CD4-positive, alpha-beta T cell treated with Interferon gamma for 1 hour (primary cell): ENCODE data around the gene DHRS12.

ENCODE experiments used
- DNase-seq: peaks from one replicate; pipeline ENCODE4 v3.0.0-alpha.2; 2020

The DHRS12 gene

GRCh38 chr13:51778392-51778791, 25.6 kb downstream of the DHRS12 start:
- no peak for DNase-seq

- DNase-seq: no peak
These were observed 26.0 kb downstream of the DHRS12 start for GRCh38 chr13:51777921-51778320.

GRCh38 chr13:51776179-51776578, 27.8 kb downstream of the DHRS12 start:
- no peak for DNase-seq

- no peak for DNase-seq
These were observed 30.4 kb downstream of the DHRS12 start for GRCh38 chr13:51773515-51773914.

GRCh38 chr13:51772781-51773180, 31.2 kb downstream of the DHRS12 start:
- DNase-seq: no peak

GRCh38 chr13:51772105-51772455, 31.9 kb downstream of the DHRS12 start:
- DNase-seq: no peak

- DNase-seq: no peak
These were observed 32.4 kb downstream of the DHRS12 start for GRCh38 chr13:51771418-51772104.

- DNase-seq: no peak
These were observed 33.1 kb downstream of the DHRS12 start for GRCh38 chr13:51770681-51771417.

GRCh38 chr13:51770160-51770559, 33.8 kb downstream of the DHRS12 start:
- DNase-seq: no peak

GRCh38 chr13:51769455-51770127, 34.4 kb downstream of the DHRS12 start:
- DNase-seq: no peak

GRCh38 chr13:51768976-51769375, 35.0 kb downstream of the DHRS12 start:
- DNase-seq: no peak

- DNase-seq: no peak
These were observed 35.5 kb downstream of the DHRS12 start for GRCh38 chr13:51768378-51768921.

- DNase-seq: no peak
These were observed 36.9 kb downstream of the DHRS12 start for GRCh38 chr13:51767100-51767499.

- no peak for DNase-seq
These were observed 38.8 kb downstream of the DHRS12 start for GRCh38 chr13:51765142-51765515.

- peak; percentile 41 for DNase-seq
These were observed 39.5 kb downstream of the DHRS12 start for GRCh38 chr13:51764184-51765141.

GRCh38 chr13:51763486-51763885, 40.5 kb downstream of the DHRS12 start:
- DNase-seq: no peak

- no peak for DNase-seq
These were observed 42.2 kb downstream of the DHRS12 start for GRCh38 chr13:51761643-51762350.

GRCh38 chr13:51760592-51760991, 43.4 kb downstream of the DHRS12 start:
- no peak for DNase-seq

- no peak for DNase-seq
These were observed 44.7 kb downstream of the DHRS12 start for GRCh38 chr13:51759240-51759639.

GRCh38 chr13:51758691-51759090, 45.3 kb downstream of the DHRS12 start:
- DNase-seq: no peak

- DNase-seq: no peak
These were observed 47.3 kb downstream of the DHRS12 start for GRCh38 chr13:51756651-51757050.
